ENCODE data around the gene ACAD10. TPM values are rescaled to one million over a fixed set of nuclear protein-coding genes. Genes with fewer than 3 reads are reported as not detected.

ACAD10 gene
- total RNA-seq, 1 donor from 2014 or later, result 29.5 TPM

DNA sequence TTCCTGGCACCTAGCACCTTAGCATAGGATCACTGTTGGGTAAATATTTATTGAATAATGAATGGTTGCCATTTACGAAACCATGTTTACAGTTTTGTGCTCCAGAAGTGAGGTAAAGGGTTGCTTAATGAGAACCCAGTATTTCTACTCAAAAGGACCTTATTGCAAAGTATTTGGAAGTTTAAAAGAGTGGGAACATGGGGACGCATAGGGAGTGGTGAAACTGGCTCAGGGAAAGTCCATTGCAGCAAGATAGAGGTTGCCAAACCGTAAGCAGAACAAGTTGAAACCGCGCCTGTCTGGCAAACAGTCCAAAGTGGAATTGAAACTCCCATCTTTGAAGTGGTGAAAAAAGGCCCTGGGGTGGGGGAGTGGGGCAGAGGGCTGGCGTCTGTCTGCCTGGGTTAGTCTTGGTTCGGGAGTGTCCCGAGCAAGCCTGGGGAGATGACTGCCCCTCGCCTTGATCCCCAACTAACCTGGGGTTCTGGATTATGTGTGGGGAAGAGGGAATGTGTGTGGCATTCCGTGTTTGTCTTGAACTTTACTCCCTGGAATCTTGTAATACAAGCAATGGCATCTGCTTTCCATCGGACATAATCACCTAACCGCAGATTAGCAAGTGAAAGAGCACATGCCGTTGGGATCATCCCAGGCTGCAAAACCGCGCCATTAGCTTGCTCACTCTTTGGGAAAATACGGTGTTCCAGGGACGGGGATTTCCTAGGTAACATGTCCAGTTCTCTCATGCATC lies 88.1 kb downstream of the ACAD10 start:
- H3K27me3 Mint-ChIP-seq (ENCODE audit: unreplicated experiment), result no peaks in the 10 kb centered on the region
- H3K9me3 Mint-ChIP-seq (ENCODE audit: unreplicated experiment), result no peaks in the 10 kb centered on the region
- H3K4me3 Mint-ChIP-seq (ENCODE audit: unreplicated experiment), result no peak overlapping the region
- H3K36me3 Mint-ChIP-seq (ENCODE audit: unreplicated experiment), result peaks cover 2% of the 10 kb centered on the region
- H3K27ac Mint-ChIP-seq (ENCODE audit: unreplicated experiment), result no peak overlapping the region
- no peak for DNase-seq (ENCODE audit: extremely low spot score, unreplicated experiment)
- TF ChIP-seq, protein P1, sequence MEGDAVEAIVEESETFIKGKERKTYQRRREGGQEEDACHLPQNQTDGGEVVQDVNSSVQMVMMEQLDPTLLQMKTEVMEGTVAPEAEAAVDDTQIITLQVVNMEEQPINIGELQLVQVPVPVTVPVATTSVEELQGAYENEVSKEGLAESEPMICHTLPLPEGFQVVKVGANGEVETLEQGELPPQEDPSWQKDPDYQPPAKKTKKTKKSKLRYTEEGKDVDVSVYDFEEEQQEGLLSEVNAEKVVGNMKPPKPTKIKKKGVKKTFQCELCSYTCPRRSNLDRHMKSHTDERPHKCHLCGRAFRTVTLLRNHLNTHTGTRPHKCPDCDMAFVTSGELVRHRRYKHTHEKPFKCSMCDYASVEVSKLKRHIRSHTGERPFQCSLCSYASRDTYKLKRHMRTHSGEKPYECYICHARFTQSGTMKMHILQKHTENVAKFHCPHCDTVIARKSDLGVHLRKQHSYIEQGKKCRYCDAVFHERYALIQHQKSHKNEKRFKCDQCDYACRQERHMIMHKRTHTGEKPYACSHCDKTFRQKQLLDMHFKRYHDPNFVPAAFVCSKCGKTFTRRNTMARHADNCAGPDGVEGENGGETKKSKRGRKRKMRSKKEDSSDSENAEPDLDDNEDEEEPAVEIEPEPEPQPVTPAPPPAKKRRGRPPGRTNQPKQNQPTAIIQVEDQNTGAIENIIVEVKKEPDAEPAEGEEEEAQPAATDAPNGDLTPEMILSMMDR (IDR thresholded peaks at IDR 0.05), result no peak
- peaks cover 23% of the 10 kb centered on the region for H3K4me1 Mint-ChIP-seq (ENCODE audit: unreplicated experiment)

DNA sequence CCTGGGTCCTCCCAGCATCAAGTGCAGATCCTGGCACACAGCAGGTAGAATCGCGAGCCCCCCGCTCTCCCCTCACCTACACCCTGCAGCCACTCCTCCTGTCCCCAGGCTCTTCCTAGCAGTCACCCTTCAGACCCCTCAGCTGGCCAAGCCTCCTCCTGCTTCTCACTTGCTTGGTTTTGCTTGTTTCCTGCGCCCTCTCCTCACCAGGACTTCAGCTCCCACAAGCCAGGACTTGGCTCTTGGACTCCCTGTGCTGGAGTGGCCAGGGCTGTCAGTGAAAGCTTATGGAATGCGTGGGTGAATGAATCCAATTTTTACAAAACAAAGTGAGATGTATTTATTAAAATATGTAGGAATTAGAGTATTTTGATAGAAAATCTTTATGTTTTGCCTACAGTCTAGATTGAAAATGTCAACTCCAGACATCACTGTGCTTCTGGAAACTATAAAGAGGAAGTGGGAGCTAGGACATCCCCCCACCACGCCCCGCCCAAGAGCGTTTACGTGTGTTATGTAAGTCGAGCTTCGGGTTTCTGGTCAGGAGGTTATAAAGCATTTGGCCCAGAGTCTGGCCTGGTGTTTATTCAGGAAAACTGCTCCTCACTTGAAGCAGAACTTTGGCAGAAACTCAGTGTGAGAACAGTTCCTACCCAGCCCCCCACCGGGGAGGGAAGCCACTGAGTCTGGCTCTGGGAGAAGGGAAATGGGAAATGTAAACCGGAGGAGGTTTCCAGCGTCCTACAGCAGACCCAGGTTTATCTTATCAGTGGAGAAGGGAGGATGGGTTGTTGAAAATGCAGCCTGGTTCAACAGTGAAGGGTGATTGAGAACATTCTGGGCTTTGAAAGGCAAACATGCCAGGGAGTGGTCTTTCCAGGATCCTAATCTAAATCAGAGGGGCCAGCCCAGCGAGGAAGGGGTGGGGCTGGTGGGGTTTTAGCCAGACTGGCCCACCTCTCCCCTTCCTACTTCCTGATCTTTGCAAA lies 89.6 kb downstream of the ACAD10 start:
- peaks cover 5% of the 10 kb centered on the region for H3K36me3 Mint-ChIP-seq (ENCODE audit: unreplicated experiment)
- H3K9me3 Mint-ChIP-seq (ENCODE audit: unreplicated experiment), result no peaks in the 10 kb centered on the region
- TF ChIP-seq, protein P1 (IDR thresholded peaks at IDR 0.05), result no peak
- H3K4me3 Mint-ChIP-seq (ENCODE audit: unreplicated experiment), result peak overlapping the region; percentile 59
- peak overlapping the region; percentile 90 for H3K27ac Mint-ChIP-seq (ENCODE audit: unreplicated experiment)
- DNase-seq (ENCODE audit: extremely low spot score, unreplicated experiment), result no peak
- peaks cover 23% of the 10 kb centered on the region for H3K4me1 Mint-ChIP-seq (ENCODE audit: unreplicated experiment)
- H3K27me3 Mint-ChIP-seq (ENCODE audit: unreplicated experiment), result no peaks in the 10 kb centered on the region

DNA sequence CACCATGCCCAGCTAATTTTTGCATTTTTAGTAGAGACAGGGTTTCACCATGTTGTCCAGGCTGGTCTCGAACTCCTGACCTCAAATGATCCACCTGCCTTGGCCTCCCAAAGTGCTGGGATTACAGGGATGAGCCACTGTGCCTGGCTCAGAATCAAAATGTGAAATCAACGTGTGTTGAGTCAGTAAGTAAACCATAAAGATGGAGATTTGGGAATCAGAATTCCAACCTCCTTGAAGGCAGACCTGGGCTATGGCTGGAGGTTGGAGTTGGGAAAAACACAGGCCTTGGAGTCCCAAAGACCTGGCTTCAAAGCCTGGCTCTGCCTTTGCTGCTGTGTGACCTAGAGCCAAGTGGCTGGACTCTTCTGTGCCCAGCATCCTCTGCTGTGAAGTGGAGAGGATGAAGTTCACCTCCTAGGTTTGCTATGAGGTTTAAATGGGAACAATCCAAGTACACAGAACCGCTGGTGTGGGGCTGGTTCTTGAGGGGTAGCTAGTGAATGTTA lies 91.0 kb downstream of the ACAD10 start:
- Mint-ChIP-seq H3K4me1 (ENCODE audit: unreplicated experiment) (peaks cover 23% of the 10 kb centered on the region), H3K27ac (ENCODE audit: unreplicated experiment) (no peak overlapping the region), H3K4me3 (ENCODE audit: unreplicated experiment) (no peak overlapping the region), H3K27me3 (ENCODE audit: unreplicated experiment) (no peaks in the 10 kb centered on the region), H3K36me3 (ENCODE audit: unreplicated experiment) (peaks cover 15% of the 10 kb centered on the region), H3K9me3 (ENCODE audit: unreplicated experiment) (no peaks in the 10 kb centered on the region)
- no peak for DNase-seq (ENCODE audit: extremely low spot score, unreplicated experiment)
- TF ChIP-seq, protein P1 (IDR thresholded peaks at IDR 0.05), result no peak

DNA sequence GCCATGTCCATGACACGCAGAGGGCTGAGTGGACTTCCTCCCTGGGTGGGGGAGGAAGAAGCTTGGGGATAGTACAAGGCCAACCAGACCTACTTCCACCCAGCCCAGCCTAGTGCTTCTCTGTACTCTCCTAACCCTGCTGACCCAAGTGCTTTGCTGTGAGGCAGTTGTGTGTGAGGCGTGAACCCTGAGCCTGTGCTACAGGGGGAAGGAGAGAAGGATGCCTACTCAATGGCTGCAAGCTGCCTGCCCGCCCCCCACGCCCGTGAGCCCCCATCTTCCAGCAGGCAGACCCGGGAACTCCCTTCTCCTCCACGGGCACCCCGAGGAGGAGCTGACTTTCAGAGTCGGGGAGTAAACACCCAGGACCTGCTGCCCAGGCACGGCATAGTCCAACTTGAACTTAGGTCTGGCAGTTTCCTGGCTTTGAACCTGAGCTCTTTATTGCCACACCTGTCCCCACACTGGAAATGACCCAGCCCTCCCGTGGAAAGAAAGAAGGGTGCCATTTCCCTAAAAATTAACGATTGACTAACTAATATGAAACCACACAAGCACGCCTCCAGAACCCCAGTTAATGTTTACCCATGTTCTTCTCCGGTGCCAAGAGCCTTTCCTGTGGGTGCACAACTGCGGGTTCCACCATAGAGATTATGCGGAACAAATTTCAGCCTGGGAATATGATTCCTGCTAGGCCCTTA lies 91.6 kb downstream of the ACAD10 start:
- no peak overlapping the region for H3K27ac Mint-ChIP-seq (ENCODE audit: unreplicated experiment)
- TF ChIP-seq, protein P1 (IDR thresholded peaks at IDR 0.05), result no peak
- no peaks in the 10 kb centered on the region for H3K27me3 Mint-ChIP-seq (ENCODE audit: unreplicated experiment)
- H3K36me3 Mint-ChIP-seq (ENCODE audit: unreplicated experiment), result peaks cover 19% of the 10 kb centered on the region
- H3K4me3 Mint-ChIP-seq (ENCODE audit: unreplicated experiment), result no peak overlapping the region
- peaks cover 23% of the 10 kb centered on the region for H3K4me1 Mint-ChIP-seq (ENCODE audit: unreplicated experiment)
- no peaks in the 10 kb centered on the region for H3K9me3 Mint-ChIP-seq (ENCODE audit: unreplicated experiment)
- no peak for DNase-seq (ENCODE audit: extremely low spot score, unreplicated experiment)
